Measurements from ENCODE around the gene SULT1A2. TPM values are rescaled to one million over a fixed set of nuclear protein-coding genes. Genes with fewer than 3 reads are reported as not detected.

SULT1A2 gene
- total and polyA plus RNA-seq, 2 of the 13 experiments (the other 11 are each of a cell fraction or from before 2014, with no cell fraction given): 33.0 to 34.2 TPM

- TF ChIP-seq CENPBD1 (CRISPR knock-in tag; IDR thresholded peaks at IDR 0.05; ENCODE audit: borderline replicate concordance, low read depth): no peak
- no peak for TF ChIP-seq CHD4 (IDR thresholded peaks at IDR 0.05; ENCODE audit: borderline replicate concordance, low read length)
- TF ChIP-seq HNRNPH1 (optimal IDR thresholded peaks at IDR 0.05; ENCODE audit: low read depth, low read length): no peak
- TF ChIP-seq SETDB1 (CRISPR knock-in tag; IDR thresholded peaks at IDR 0.05; ENCODE audit: borderline replicate concordance): no peak
- peak; percentile 74 for TF ChIP-seq MEIS2 (CRISPR knock-in tag; IDR thresholded peaks at IDR 0.05)
- TF ChIP-seq SCMH1 (CRISPR knock-in tag; IDR thresholded peaks at IDR 0.05; ENCODE audit: borderline replicate concordance): no peak
- peak; percentile 83; the same call in 1 of the 2 replicates for TF ChIP-seq AKAP8 (CRISPR knock-in tag; IDR thresholded peaks at IDR 0.05)
- TF ChIP-seq ETS1 (CRISPR knock-in tag; IDR thresholded peaks at IDR 0.05): no peak
- no peak for TF ChIP-seq ZNF101 (CRISPR knock-in tag; IDR thresholded peaks at IDR 0.05; ENCODE audit: borderline replicate concordance, low read depth)
- TF ChIP-seq ZBTB10 (CRISPR knock-in tag; IDR thresholded peaks at IDR 0.05; ENCODE audit: borderline replicate concordance): 0 out of 2 replicates have a peak, but pooled peaks have one; percentile 32
- TF ChIP-seq ATF7 (IDR thresholded peaks at IDR 0.05): no peak
- peak; percentile 88 for TF ChIP-seq ATF7 (CRISPR knock-in tag; IDR thresholded peaks at IDR 0.05)
- TF ChIP-seq KDM2A (CRISPR knock-in tag; IDR thresholded peaks at IDR 0.05; ENCODE audit: borderline replicate concordance, low read depth): peak; percentile 95
- peak; percentile 89; the same call in 1 of the 2 replicates for TF ChIP-seq NR1H2 (CRISPR knock-in tag; IDR thresholded peaks at IDR 0.05; ENCODE audit: borderline replicate concordance, low read depth)
- peak; percentile 93 for TF ChIP-seq U2AF1 (optimal IDR thresholded peaks at IDR 0.05; ENCODE audit: low read depth, low read length)
- peak; percentile 78 for TF ChIP-seq FOXA3 (CRISPR knock-in tag; IDR thresholded peaks at IDR 0.05)
- peak; percentile 95 for TF ChIP-seq MXD3 (CRISPR knock-in tag; IDR thresholded peaks at IDR 0.05)
- peak; percentile 98 for TF ChIP-seq ZNF747 (CRISPR knock-in tag; IDR thresholded peaks at IDR 0.05; ENCODE audit: borderline replicate concordance)
- TF ChIP-seq SNAI1 (CRISPR knock-in tag; IDR thresholded peaks at IDR 0.05; ENCODE audit: borderline replicate concordance): no peak
- peak; percentile 45; the same call in 1 of the 2 replicates for TF ChIP-seq SNAPC2 (CRISPR knock-in tag; IDR thresholded peaks at IDR 0.05)
- TF ChIP-seq ARHGAP35 (CRISPR knock-in tag; IDR thresholded peaks at IDR 0.05; ENCODE audit: borderline replicate concordance): peak; percentile 96
- peak; percentile 53; the same call in 1 of the 2 replicates for TF ChIP-seq POGZ (CRISPR knock-in tag; IDR thresholded peaks at IDR 0.05)
- TF ChIP-seq ZNF670 (CRISPR knock-in tag; IDR thresholded peaks at IDR 0.05; ENCODE audit: borderline replicate concordance): no peak
- TF ChIP-seq ZNF878 (CRISPR knock-in tag; IDR thresholded peaks at IDR 0.05): peak; percentile 52; the same call in 1 of the 2 replicates
These were observed 42.8 kb downstream of the SULT1A2 start, which contains the start of gene SGF29 (continued) for GRCh38 chr16:28553776-28554633.
